A549 (cell line): Measurements from ENCODE around the gene GRIA1. TPM values are rescaled to one million over a fixed set of nuclear protein-coding genes. Genes with fewer than 3 reads are reported as not detected.

Experiments used
- ATAC-seq, 2 experiments: fragments of 200-7000 bp in 1 of 2; fragments of >200 bp in 1 of 2; cut with Nextera tagmentation in 1 of 2; cut with Tn5 transposase in 1 of 2; 3 replicates each; pipeline versions ENCODE4 v1.8.0 to v1.9.1; 2018 to 2020; ENCODE audit warnings: mild to moderate bottlenecking in 1 of 2, moderate library complexity in 1 of 2
- CTCF ChIA-PET: fragments of 300-600 bp; sonication (Branson Sonifier 250); formaldehyde crosslinking; extraction: SDS; loops from one replicate; lab custom pipeline; 2021; ENCODE audit warnings: antibody characterized with exemption, inconsistent platforms; lab: Yijun Ruan, JAX
- POLR2A ChIA-PET: fragments of 350-600 bp; formaldehyde crosslinking; extraction: SDS; loops from one replicate; lab custom pipeline; 2021; ENCODE audit warnings: antibody characterized with exemption, inconsistent platforms; lab: Yijun Ruan, JAX
- DNase-seq, 2 experiments: peaks; one replicate each; pipeline versions ENCODE4 v3.0.0 to v3.0.0-alpha.2; 2011 to 2016; ENCODE audit warnings: low read depth in 1 of 2, low spot score in 1 of 2
- FAIRE-seq: peaks from 2 replicates; lab custom pipeline; 2011; peaks lifted over from hg19 to GRCh38; lab: Jason Lieb, UNC
- H3K27ac ChIP-seq, 2 experiments: fragments of >200 bp; sonication (Bioruptor Twin); formaldehyde crosslinking; 3 replicates each; pipeline ENCODE4 v1.5.1; 2016 to 2017
- H3K4me1 ChIP-seq: fragments of >200 bp; sonication (Bioruptor Twin); formaldehyde crosslinking; 3 replicates; pipeline ENCODE4 v1.6.1; 2016
- H3K4me2 ChIP-seq: fragments of >200 bp; sonication (Bioruptor Twin); formaldehyde crosslinking; 3 replicates; pipeline ENCODE4 v1.6.1; 2016
- H3K4me3 ChIP-seq: fragments of >200 bp; sonication (Bioruptor Twin); formaldehyde crosslinking; 3 replicates; pipeline ENCODE4 v1.5.1; 2016
- H3K9me3 ChIP-seq: fragments of >200 bp; sonication (Bioruptor Twin); formaldehyde crosslinking; 3 replicates; pipeline ENCODE4 v1.6.1; 2016
- ATOH8 ChIP-seq: fragments of 250-450 bp; sonication (Bioruptor Pico); IDR thresholded peaks from 2 replicates; pipeline ENCODE4 v1.5.0; 2020; ENCODE audit warnings: low read depth, mild to moderate bottlenecking, moderate library complexity
- BCL3 ChIP-seq: fragments of >200 bp; sonication (Bioruptor Twin); formaldehyde crosslinking; IDR thresholded peaks from 3 replicates; pipeline ENCODE4 v1.6.1; 2016
- BHLHE40 ChIP-seq: IDR thresholded peaks from 2 replicates; pipeline ENCODE4 v1.6.1; 2012; ENCODE audit warnings: low read depth, low read length, inconsistent platforms
- CTCF ChIP-seq: fragments of >200 bp; sonication (Bioruptor Twin); formaldehyde crosslinking; IDR thresholded peaks from 3 replicates; pipeline ENCODE4 v1.5.1; 2016
- E2F6 ChIP-seq: IDR thresholded peaks from 2 replicates; pipeline ENCODE4 v1.6.1; 2012; ENCODE audit warnings: low read depth, borderline replicate concordance
- EP300 ChIP-seq, 2 experiments: fragments of >200 bp; sonication (Bioruptor Twin); formaldehyde crosslinking; IDR thresholded peaks; 2 replicates in 1 of 2; 3 replicates in 1 of 2; pipeline ENCODE4 v1.6.1; 2016 to 2017
- FOXS1 ChIP-seq: fragments of 250-450 bp; sonication (Bioruptor Pico); IDR thresholded peaks from 2 replicates; pipeline ENCODE4 v1.5.0; 2020; ENCODE audit warnings: mild to moderate bottlenecking, moderate library complexity
- HOXB5 ChIP-seq: fragments of 250-450 bp; sonication (Bioruptor Pico); IDR thresholded peaks from 2 replicates; pipeline ENCODE4 v1.5.0; 2020; ENCODE audit warnings: mild to moderate bottlenecking, moderate library complexity
- NR3C1 ChIP-seq: fragments of >200 bp; sonication (Bioruptor Twin); formaldehyde crosslinking; IDR thresholded peaks from 3 replicates; pipeline ENCODE4 v1.6.1; 2017
- PBX3 ChIP-seq: IDR thresholded peaks from 2 replicates; pipeline ENCODE4 v1.6.1; 2012
- POLR2AphosphoS2 ChIP-seq: conservative IDR thresholded peaks from 2 replicates; pipeline ENCODE4 v1.6.1; 2012; ENCODE audit warnings: low read length, improper control_type of control experiment, inconsistent platforms
- RAD21 ChIP-seq, 2 experiments: fragments of >200 bp in 1 of 2; sonication (Bioruptor Twin) in 1 of 2; formaldehyde crosslinking in 1 of 2; IDR thresholded peaks in 1 of 2; conservative IDR thresholded peaks in 1 of 2; 2 replicates in 1 of 2; 3 replicates in 1 of 2; pipeline ENCODE4 v1.6.1; 2012 to 2018; ENCODE audit warnings: inconsistent platforms in 1 of 2
- REST ChIP-seq: fragments of 200-600 bp; sonication (generic); IDR thresholded peaks from 2 replicates; pipeline ENCODE4 v1.6.1; 2016; ENCODE audit warnings: antibody characterized with exemption, mild to moderate bottlenecking, moderate library complexity
- ZNF302 ChIP-seq: fragments of 250-450 bp; sonication (Bioruptor Pico); IDR thresholded peaks from 2 replicates; pipeline ENCODE4 v1.9.0; 2021; ENCODE audit warnings: inconsistent platforms, mild to moderate bottlenecking, moderate library complexity
- WGBS: methylation state at CpG from one replicate; pipeline ENCODE4 v1.1.6; 2017; ENCODE audit errors: missing lambda C conversion rate; 5-methylcytosine and 5-hydroxymethylcytosine counted together
- polyA plus RNA-seq, 4 experiments: library from polyadenylated mRNA; depleted of rRNA in 3 of 4; stranded (reverse); fragments of >200 nt; fragmentation: RNase III in 1 of 4; extraction: RNeasy Plus Mini Kit Qiagen cat#74134 plus additional on column Dnase treatment in 1 of 4; gene quantifications; 2 replicates in 3 of 4; 3 replicates in 1 of 4; pipeline ENCODE4 v1.2.3, GENCODE V29; 2011 to 2017

GRIA1 gene
- polyA plus RNA-seq, 2 of the 4 experiments (the other 2 are of a cell fraction): not detected

- CTCF ChIA-PET: no interaction called here
- no peaks in the 10 kb centered on the region for H3K9me3 ChIP-seq
- no peaks in the 10 kb centered on the region for H3K4me1 ChIP-seq
- POLR2A ChIA-PET: no interaction called here
- no peak overlapping the region for H3K27ac ChIP-seq
- FAIRE-seq (no peak), DNase-seq (peak in 1 of 2 experiments; percentile 3), ATAC-seq (peak in 1 of 2 experiments; percentile 51; a peak in 1 of 6 replicates)
- H3K4me3 ChIP-seq: no peak overlapping the region
- no peak overlapping the region for H3K4me2 ChIP-seq
- TF ChIP-seq HOXB5 (CRISPR knock-in tag): no peak
- no peak for TF ChIP-seq NR3C1
- peak in 1 of 2 experiments; percentile 14; a peak in 1 of 5 replicates for TF ChIP-seq RAD21 (conservative IDR thresholded peaks at IDR 0.05 in 1 of 2, IDR thresholded peaks at IDR 0.05 in 1 of 2)
- no peak for TF ChIP-seq BCL3
- 10% methylated on average over 4 of the region's 4 CpGs for WGBS
Observed at GRCh38 chr5:153827397-153827796, 336.9 kb downstream of the GRIA1 start.

GRCh38 chr5:153829510-153830065 is 339.1 kb downstream of the GRIA1 start:
- H3K27ac ChIP-seq: no peak overlapping the region
- no peak for TF ChIP-seq EP300 (IDR thresholded peaks at IDR 0.05)
- TF ChIP-seq ZNF302 (CRISPR knock-in tag): no peak
- no peak for TF ChIP-seq RAD21 (conservative IDR thresholded peaks at IDR 0.05 in 1 of 2, IDR thresholded peaks at IDR 0.05 in 1 of 2)
- TF ChIP-seq BHLHE40: no peak
- TF ChIP-seq FOXS1 (CRISPR knock-in tag): no peak
- no peak for TF ChIP-seq ATOH8 (CRISPR knock-in tag)
- TF ChIP-seq PBX3: no peak
- TF ChIP-seq E2F6: no peak
- no peak for TF ChIP-seq CTCF
- TF ChIP-seq REST: no peak
- TF ChIP-seq POLR2AphosphoS2: no peak
- H3K4me2 ChIP-seq: no peak overlapping the region
- DNase-seq: no peak
- CTCF ChIA-PET: no interaction called here
- FAIRE-seq: no peak
- H3K4me1 ChIP-seq: no peaks in the 10 kb centered on the region
- POLR2A ChIA-PET: no interaction called here
- no peak overlapping the region for H3K4me3 ChIP-seq
- WGBS: 13% methylated on average over 7 of the region's 8 CpGs
- no peaks in the 10 kb centered on the region for H3K9me3 ChIP-seq
- ATAC-seq: no peak
